ENCODE data around the gene NT5E. TPM values are rescaled to one million over a fixed set of nuclear protein-coding genes. Genes with fewer than 3 reads are reported as not detected.

Gene NT5E
- total and polyA plus RNA-seq, 4 donors = 13.5 to 51.5 (median 34.1) TPM

DNA sequence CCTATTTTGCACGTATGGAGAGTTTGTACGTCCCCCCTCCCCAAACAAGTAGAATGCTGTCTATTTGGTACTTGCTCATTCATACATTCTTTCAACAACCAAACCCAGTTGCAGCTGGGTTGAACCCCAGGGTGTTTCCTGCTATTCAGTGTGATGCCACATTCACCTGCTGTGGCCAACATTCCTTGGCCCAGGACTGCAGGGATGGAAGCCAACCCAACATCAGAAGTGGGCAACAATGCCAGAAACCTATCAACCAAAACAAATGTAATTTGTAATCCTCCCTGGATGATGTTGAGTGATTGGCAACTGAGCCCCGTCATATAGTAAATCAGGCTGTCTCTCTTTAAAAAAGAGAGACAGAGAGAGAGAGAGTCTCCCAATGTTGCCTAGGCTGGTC, 8.9 kb downstream of the NT5E start (continued):
- TF ChIP-seq, protein P1, sequence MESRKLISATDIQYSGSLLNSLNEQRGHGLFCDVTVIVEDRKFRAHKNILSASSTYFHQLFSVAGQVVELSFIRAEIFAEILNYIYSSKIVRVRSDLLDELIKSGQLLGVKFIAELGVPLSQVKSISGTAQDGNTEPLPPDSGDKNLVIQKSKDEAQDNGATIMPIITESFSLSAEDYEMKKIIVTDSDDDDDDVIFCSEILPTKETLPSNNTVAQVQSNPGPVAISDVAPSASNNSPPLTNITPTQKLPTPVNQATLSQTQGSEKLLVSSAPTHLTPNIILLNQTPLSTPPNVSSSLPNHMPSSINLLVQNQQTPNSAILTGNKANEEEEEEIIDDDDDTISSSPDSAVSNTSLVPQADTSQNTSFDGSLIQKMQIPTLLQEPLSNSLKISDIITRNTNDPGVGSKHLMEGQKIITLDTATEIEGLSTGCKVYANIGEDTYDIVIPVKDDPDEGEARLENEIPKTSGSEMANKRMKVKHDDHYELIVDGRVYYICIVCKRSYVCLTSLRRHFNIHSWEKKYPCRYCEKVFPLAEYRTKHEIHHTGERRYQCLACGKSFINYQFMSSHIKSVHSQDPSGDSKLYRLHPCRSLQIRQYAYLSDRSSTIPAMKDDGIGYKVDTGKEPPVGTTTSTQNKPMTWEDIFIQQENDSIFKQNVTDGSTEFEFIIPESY (IDR thresholded peaks at IDR 0.05) = no peak

- H3K9ac ChIP-seq (ENCODE audit: low read depth in 1 of 2, low read length in 2 of 2) = no peak overlapping the region
- H3K27ac ChIP-seq (ENCODE audit: low read depth in 1 of 2, low read length in 2 of 2) = peak overlapping the region in 1 of 2 donors; percentile 14
Observed at GRCh38 chr6:85459224-85459901, 9.5 kb downstream of the NT5E start.

More at GRCh38 chr6:85459224-85459901, 9.5 kb downstream of the NT5E start:
- H3K4me1 ChIP-seq (ENCODE audit: control insufficient read depth in 4 of 4, insufficient read depth in 4 of 4, low read length in 3 of 4) = peaks cover 12 to 64% (median 42%) of the 10 kb centered on the region in 4 donors
- no peaks in the 10 kb centered on the region for H3K36me3 ChIP-seq (ENCODE audit: control insufficient read depth in 4 of 4, insufficient read depth in 3 of 4, low read depth in 1 of 4, low read length in 3 of 4)
- no peak overlapping the region for H3K4me3 ChIP-seq (ENCODE audit: low read depth in 1 of 3, low read length in 3 of 3)
- no peaks in the 10 kb centered on the region for H3K27me3 ChIP-seq (ENCODE audit: control insufficient read depth in 4 of 4, insufficient read depth in 4 of 4, low read length in 3 of 4)
- no peaks in the 10 kb centered on the region for H3K9me3 ChIP-seq (ENCODE audit: control insufficient read depth in 4 of 4, low read length in 3 of 4)
- WGBS = 70% methylated on average over 4 of the region's 4 CpGs
- DNase-seq (ENCODE audit: low spot score) = no peak
- TF ChIP-seq, protein P1 (IDR thresholded peaks at IDR 0.05) = no peak
- TF ChIP-seq FOXA1 (IDR thresholded peaks at IDR 0.05) (no peak), ATF3 (IDR thresholded peaks at IDR 0.05) (no peak), JUND (IDR thresholded peaks at IDR 0.05) (no peak), EGR1 (IDR thresholded peaks at IDR 0.05; ENCODE audit: low read depth in 2 of 2) (no peak), HNF4G (IDR thresholded peaks at IDR 0.05) (no peak), YY1 (IDR thresholded peaks at IDR 0.05) (no peak), RAD21 (IDR thresholded peaks at IDR 0.05) (no peak), RXRA (IDR thresholded peaks at IDR 0.05) (no peak), HNF4A (conservative IDR thresholded peaks at IDR 0.05) (no peak), NR2F2 (IDR thresholded peaks at IDR 0.05) (no peak), MAX (IDR thresholded peaks at IDR 0.05) (no peak), TAF1 (conservative IDR thresholded peaks at IDR 0.05) (no peak)
- TF ChIP-seq, protein P2, sequence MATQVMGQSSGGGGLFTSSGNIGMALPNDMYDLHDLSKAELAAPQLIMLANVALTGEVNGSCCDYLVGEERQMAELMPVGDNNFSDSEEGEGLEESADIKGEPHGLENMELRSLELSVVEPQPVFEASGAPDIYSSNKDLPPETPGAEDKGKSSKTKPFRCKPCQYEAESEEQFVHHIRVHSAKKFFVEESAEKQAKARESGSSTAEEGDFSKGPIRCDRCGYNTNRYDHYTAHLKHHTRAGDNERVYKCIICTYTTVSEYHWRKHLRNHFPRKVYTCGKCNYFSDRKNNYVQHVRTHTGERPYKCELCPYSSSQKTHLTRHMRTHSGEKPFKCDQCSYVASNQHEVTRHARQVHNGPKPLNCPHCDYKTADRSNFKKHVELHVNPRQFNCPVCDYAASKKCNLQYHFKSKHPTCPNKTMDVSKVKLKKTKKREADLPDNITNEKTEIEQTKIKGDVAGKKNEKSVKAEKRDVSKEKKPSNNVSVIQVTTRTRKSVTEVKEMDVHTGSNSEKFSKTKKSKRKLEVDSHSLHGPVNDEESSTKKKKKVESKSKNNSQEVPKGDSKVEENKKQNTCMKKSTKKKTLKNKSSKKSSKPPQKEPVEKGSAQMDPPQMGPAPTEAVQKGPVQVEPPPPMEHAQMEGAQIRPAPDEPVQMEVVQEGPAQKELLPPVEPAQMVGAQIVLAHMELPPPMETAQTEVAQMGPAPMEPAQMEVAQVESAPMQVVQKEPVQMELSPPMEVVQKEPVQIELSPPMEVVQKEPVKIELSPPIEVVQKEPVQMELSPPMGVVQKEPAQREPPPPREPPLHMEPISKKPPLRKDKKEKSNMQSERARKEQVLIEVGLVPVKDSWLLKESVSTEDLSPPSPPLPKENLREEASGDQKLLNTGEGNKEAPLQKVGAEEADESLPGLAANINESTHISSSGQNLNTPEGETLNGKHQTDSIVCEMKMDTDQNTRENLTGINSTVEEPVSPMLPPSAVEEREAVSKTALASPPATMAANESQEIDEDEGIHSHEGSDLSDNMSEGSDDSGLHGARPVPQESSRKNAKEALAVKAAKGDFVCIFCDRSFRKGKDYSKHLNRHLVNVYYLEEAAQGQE (IDR thresholded peaks at IDR 0.05) = no peak
- TF ChIP-seq, protein P3, sequence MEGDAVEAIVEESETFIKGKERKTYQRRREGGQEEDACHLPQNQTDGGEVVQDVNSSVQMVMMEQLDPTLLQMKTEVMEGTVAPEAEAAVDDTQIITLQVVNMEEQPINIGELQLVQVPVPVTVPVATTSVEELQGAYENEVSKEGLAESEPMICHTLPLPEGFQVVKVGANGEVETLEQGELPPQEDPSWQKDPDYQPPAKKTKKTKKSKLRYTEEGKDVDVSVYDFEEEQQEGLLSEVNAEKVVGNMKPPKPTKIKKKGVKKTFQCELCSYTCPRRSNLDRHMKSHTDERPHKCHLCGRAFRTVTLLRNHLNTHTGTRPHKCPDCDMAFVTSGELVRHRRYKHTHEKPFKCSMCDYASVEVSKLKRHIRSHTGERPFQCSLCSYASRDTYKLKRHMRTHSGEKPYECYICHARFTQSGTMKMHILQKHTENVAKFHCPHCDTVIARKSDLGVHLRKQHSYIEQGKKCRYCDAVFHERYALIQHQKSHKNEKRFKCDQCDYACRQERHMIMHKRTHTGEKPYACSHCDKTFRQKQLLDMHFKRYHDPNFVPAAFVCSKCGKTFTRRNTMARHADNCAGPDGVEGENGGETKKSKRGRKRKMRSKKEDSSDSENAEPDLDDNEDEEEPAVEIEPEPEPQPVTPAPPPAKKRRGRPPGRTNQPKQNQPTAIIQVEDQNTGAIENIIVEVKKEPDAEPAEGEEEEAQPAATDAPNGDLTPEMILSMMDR (IDR thresholded peaks at IDR 0.05; ENCODE audit: low read depth, low read length, missing input control) = no peak
